Measurements from ENCODE around the gene SMR3B.

- TF ChIP-seq CTCF (IDR thresholded peaks at IDR 0.05), result no peak
- no peak for TF ChIP-seq POLR2A (IDR thresholded peaks at IDR 0.05)
Observed at GRCh38 chr4:70405765-70406164, 22.8 kb downstream of the SMR3B start.
